Suprapubic skin (tissue), 4 donors: ENCODE measurements around the gene GADD45A.

Source experiments
- EP300 ChIP-seq: sonication (generic); formaldehyde crosslinking; IDR thresholded peaks from one replicate; pipeline ENCODE4 v1.6.1; 2017; ENCODE audit warnings: antibody characterized with exemption
- POLR2A ChIP-seq, 2 donors: fragments of 450-650 bp; IDR thresholded peaks; one replicate each; pipeline ENCODE4 v1.6.1; 2017; ENCODE audit warnings: antibody characterized with exemption in 2 of 2, mild to moderate bottlenecking in 2 of 2, moderate library complexity in 2 of 2
- POLR2AphosphoS5 ChIP-seq, 3 donors: sonication (generic); formaldehyde crosslinking; IDR thresholded peaks; one replicate each; pipeline ENCODE4 v1.6.1; 2017; ENCODE audit warnings: antibody characterized with exemption in 3 of 3
- TF ChIP-seq, protein P1 (sequence below), 2 donors: fragments of 200-600 bp in 1 of 2; fragments of 450-650 bp in 1 of 2; sonication (generic) in 1 of 2; IDR thresholded peaks; one replicate each; pipeline ENCODE4 v1.5.1; 2016 to 2019; ENCODE audit warnings: antibody characterized with exemption in 2 of 2, mild to moderate bottlenecking in 1 of 2, moderate library complexity in 1 of 2

DNA sequence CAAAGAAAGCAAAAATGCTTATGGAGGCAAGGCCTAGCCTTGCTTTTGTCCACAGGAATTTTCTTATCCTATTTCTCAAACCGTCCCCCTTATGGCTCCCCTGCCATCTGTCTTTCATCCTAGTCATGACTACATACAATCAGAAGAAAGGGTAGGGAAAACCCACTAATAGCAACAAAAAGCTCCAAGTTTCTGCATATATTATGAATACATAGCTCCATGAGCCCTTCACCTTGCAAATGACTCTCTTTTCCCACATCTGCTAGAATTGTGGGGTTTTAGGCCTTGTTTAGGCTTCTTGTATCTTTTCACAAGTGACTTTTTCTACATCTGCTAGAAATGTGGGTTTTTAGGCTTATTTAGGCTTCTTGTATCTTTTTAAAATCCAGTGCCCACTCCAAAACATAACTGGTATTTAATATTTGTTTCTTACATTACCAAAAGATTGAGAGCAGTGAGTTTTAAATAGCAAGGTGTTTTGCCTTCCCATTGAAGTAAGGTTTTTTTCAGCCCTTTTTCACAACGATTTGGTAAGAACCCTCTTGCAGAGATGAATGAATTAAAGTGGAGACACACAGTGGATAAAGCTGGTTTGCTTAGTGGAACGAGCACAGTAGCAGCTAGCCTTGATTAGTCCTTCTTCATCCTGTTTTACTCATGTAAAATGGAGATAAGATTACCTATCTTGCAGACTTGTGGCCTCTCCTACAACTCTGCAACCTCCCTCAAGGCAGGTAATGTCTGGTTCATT lies 4.4 kb downstream of the GADD45A start:
- TF ChIP-seq, protein P1, sequence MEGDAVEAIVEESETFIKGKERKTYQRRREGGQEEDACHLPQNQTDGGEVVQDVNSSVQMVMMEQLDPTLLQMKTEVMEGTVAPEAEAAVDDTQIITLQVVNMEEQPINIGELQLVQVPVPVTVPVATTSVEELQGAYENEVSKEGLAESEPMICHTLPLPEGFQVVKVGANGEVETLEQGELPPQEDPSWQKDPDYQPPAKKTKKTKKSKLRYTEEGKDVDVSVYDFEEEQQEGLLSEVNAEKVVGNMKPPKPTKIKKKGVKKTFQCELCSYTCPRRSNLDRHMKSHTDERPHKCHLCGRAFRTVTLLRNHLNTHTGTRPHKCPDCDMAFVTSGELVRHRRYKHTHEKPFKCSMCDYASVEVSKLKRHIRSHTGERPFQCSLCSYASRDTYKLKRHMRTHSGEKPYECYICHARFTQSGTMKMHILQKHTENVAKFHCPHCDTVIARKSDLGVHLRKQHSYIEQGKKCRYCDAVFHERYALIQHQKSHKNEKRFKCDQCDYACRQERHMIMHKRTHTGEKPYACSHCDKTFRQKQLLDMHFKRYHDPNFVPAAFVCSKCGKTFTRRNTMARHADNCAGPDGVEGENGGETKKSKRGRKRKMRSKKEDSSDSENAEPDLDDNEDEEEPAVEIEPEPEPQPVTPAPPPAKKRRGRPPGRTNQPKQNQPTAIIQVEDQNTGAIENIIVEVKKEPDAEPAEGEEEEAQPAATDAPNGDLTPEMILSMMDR (IDR thresholded peaks at IDR 0.05), result no peak
- TF ChIP-seq POLR2A (IDR thresholded peaks at IDR 0.05) (no peak), POLR2AphosphoS5 (IDR thresholded peaks at IDR 0.05) (no peak), EP300 (no peak)
